8988T (cell line): ENCODE results near the gene TRIM26.
A peak's percentile ranks its signal among the peaks of the same experiment; 100 is the strongest.
"Not testable (repeated sequence)": the region's sequence is repeated elsewhere in the genome, so short reads cannot be mapped to it uniquely, and the experiment has no call there.

Source experiments
- DNase-seq: peaks from one replicate; pipeline ENCODE4 v3.0.0; 2011

TRIM26 gene

GRCh38 chr6:30169658-30170614, 43.3 kb downstream of the TRIM26 start:
- DNase-seq: no peak

- DNase-seq: no peak
These were observed 44.5 kb downstream of the TRIM26 start for GRCh38 chr6:30168741-30169140.

- DNase-seq: no peak
These were observed 46.1 kb downstream of the TRIM26 start for GRCh38 chr6:30167101-30167500.

GRCh38 chr6:30165238-30165637, 48.0 kb downstream of the TRIM26 start:
- DNase-seq: not testable (repeated sequence)

GRCh38 chr6:30164714-30165113, 48.5 kb downstream of the TRIM26 start:
- DNase-seq: no peak

- DNase-seq: no peak
These were observed 49.1 kb downstream of the TRIM26 start for GRCh38 chr6:30163918-30164654.

GRCh38 chr6:30163090-30163917, 49.9 kb downstream of the TRIM26 start, which contains the start of gene TRIM15:
TRIM15 (plus strand) TSS chr6:30163546; CDS start chr6:30163685, 139 bp downstream.
- DNase-seq: no peak

GRCh38 chr6:30162265-30163089, 50.7 kb downstream of the TRIM26 start:
- no peak for DNase-seq

- no peak for DNase-seq
These were observed 52.2 kb downstream of the TRIM26 start, which contains the start of gene TRIM10 for GRCh38 chr6:30160785-30161531. TRIM10 (minus strand) TSS chr6:30161211; CDS start chr6:30160858, 353 bp downstream.

GRCh38 chr6:30160008-30160784, 53.0 kb downstream of the TRIM26 start:
- no peak for DNase-seq

GRCh38 chr6:30158475-30159040, 54.6 kb downstream of the TRIM26 start:
- no peak for DNase-seq

GRCh38 chr6:30157999-30158398, 55.2 kb downstream of the TRIM26 start:
- DNase-seq: no peak

- DNase-seq: no peak
These were observed 55.6 kb downstream of the TRIM26 start for GRCh38 chr6:30157581-30157980.

- DNase-seq: no peak
These were observed 56.4 kb downstream of the TRIM26 start for GRCh38 chr6:30156774-30157173.

- DNase-seq: no peak
These were observed 57.0 kb downstream of the TRIM26 start for GRCh38 chr6:30156262-30156599.

GRCh38 chr6:30155520-30156261, 57.5 kb downstream of the TRIM26 start:
- DNase-seq: no peak

GRCh38 chr6:30154709-30155519, 58.3 kb downstream of the TRIM26 start:
- peak; percentile 38 for DNase-seq

- DNase-seq: no peak
These were observed 59.1 kb downstream of the TRIM26 start for GRCh38 chr6:30154061-30154460.
